Mucosa of rectum (tissue), 2 donors: Measurements from ENCODE around the gene DYSF.

Source experiments
- H3K27ac ChIP-seq, 2 donors: one replicate each; pipeline ENCODE4 v1.7.0; 2013; ENCODE audit warnings: inconsistent platforms in 2 of 2, low read depth in 2 of 2, low read length in 2 of 2
- H3K27me3 ChIP-seq, 2 donors: one replicate each; pipeline ENCODE4 v1.7.0; 2013; ENCODE audit warnings: low read length in 2 of 2; ENCODE audit not compliant: control insufficient read depth in 2 of 2, insufficient read depth in 2 of 2
- H3K36me3 ChIP-seq, 2 donors: one replicate each; pipeline ENCODE4 v1.7.0; 2013; ENCODE audit warnings: low read length in 2 of 2; ENCODE audit not compliant: control insufficient read depth in 2 of 2, insufficient read depth in 2 of 2
- H3K4me1 ChIP-seq, 2 donors: one replicate each; pipeline ENCODE4 v1.7.0; 2013; ENCODE audit warnings: low read length in 2 of 2, mild to moderate bottlenecking in 1 of 2; ENCODE audit not compliant: control insufficient read depth in 2 of 2, insufficient read depth in 2 of 2
- H3K4me3 ChIP-seq, 2 donors: one replicate each; pipeline ENCODE4 v1.7.0; 2013; ENCODE audit warnings: low read length in 2 of 2
- H3K9ac ChIP-seq, 2 donors: one replicate each; pipeline ENCODE4 v1.7.0; 2013; ENCODE audit warnings: low read length in 2 of 2, low read depth in 1 of 2, mild to moderate bottlenecking in 1 of 2
- H3K9me3 ChIP-seq, 2 donors: one replicate each; pipeline ENCODE4 v1.7.0; 2013; ENCODE audit warnings: low read length in 2 of 2; ENCODE audit not compliant: control insufficient read depth in 2 of 2
- donor health status: healthy.
- donor health status: Normal muscosa, but diverticular disease.

The DYSF gene

GRCh38 chr2:71730785-71731383, 277.5 kb downstream of the DYSF start:
- Histone ChIP-seq H3K9me3 (no peaks in the 10 kb centered on the region), H3K27ac (no peak overlapping the region), H3K27me3 (no peaks in the 10 kb centered on the region), H3K4me3 (no peak overlapping the region), H3K36me3 (no peaks in the 10 kb centered on the region), H3K9ac (no peak overlapping the region), H3K4me1 (no peaks in the 10 kb centered on the region)

DNA sequence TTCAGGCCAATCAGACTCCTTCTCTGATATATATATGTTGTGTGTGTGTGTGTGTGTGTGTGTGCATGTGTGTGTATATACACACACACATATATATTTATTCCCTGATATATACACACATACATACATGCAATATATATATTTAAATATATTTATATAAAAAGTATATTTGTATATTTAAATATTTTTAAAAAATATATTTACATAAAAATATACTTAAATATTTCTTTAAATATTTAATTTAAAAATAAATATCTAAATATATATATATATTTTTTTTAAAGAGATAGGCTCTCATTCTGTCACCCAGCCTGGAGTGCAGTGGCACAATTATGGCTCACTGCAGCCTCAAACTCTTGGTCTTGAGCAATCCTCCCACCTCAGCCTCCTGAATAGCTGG, 281.3 kb downstream of the DYSF start:
- H3K9ac ChIP-seq = no peak overlapping the region
- no peaks in the 10 kb centered on the region for H3K9me3 ChIP-seq
- H3K27ac ChIP-seq = no peak overlapping the region
- H3K4me1 ChIP-seq = no peaks in the 10 kb centered on the region
- H3K4me3 ChIP-seq = no peak overlapping the region
- H3K27me3 ChIP-seq = no peaks in the 10 kb centered on the region
- H3K36me3 ChIP-seq = no peaks in the 10 kb centered on the region

DNA sequence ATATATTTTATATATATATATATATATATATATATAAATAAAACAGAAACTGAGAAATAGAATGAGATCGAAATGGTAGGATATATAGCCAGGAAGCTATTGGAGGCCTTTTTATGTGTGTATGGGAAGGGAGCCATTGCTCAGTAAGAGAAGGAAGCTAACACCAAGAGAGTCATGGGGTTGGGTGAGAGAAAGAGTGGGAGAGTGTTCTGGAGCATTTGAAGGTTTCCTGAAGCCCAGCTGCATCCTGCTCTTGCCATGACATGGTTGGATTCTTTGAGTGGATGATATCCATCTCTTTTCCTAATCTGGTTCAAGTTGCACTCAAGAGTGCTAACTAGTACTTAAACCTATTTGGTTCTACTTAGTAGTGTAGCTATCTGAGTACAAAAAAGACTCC, 282.3 kb downstream of the DYSF start:
- Histone ChIP-seq H3K9me3 (no peaks in the 10 kb centered on the region), H3K27ac (no peak overlapping the region), H3K27me3 (no peaks in the 10 kb centered on the region), H3K4me3 (no peak overlapping the region), H3K36me3 (no peaks in the 10 kb centered on the region), H3K9ac (no peak overlapping the region), H3K4me1 (no peaks in the 10 kb centered on the region)
